OCI-LY1 (cell line): ENCODE data around the gene PARD3.

Source experiments
- EZH2 ChIP-seq: fragments of 200-600 bp; sonication (generic), shearing (Covaris generic); IDR thresholded peaks from 2 replicates; pipeline ENCODE4 v1.8.0; 2017; ENCODE audit warnings: borderline replicate concordance, mixed run types, mild to moderate bottlenecking, antibody characterized with exemption, low read length, moderate library complexity, mixed read lengths
- TF ChIP-seq, protein P1 (sequence below): fragments of 200-600 bp; sonication (generic), shearing (Covaris generic); IDR thresholded peaks from 2 replicates; pipeline ENCODE4 v1.5.1; 2017; ENCODE audit warnings: mild to moderate bottlenecking, antibody characterized with exemption, low read length, moderate library complexity, mixed read lengths

DNA sequence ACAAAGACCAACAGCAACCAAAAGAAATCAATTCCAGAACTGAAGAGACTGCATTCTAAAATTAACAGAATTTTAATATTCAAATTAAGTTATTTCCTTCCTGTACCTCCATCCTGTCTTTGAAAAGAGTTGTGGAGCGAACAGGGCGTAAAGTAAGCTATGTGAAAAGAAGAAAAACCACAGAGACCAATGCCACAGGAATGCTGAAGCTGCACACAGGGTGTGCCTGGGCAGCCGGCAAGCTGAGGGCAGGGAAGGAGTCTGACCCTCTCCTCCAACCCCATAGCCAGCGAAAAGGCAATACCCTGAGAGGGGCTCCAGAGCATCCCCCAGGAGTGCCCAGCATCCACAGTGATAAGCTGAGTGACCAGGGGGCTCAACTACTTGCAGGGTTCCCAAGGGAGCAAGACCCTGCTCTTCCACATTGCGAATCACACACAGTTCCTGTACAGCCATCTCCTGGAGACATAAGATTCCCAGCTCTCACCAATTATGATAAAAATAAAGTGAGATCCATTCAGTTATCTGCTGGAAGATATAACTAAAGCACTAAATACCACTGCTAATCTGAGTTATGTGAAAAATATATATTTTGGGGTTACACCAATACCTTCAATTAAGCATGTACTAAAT, 93.8 kb downstream of the PARD3 start:
- TF ChIP-seq, protein P1, sequence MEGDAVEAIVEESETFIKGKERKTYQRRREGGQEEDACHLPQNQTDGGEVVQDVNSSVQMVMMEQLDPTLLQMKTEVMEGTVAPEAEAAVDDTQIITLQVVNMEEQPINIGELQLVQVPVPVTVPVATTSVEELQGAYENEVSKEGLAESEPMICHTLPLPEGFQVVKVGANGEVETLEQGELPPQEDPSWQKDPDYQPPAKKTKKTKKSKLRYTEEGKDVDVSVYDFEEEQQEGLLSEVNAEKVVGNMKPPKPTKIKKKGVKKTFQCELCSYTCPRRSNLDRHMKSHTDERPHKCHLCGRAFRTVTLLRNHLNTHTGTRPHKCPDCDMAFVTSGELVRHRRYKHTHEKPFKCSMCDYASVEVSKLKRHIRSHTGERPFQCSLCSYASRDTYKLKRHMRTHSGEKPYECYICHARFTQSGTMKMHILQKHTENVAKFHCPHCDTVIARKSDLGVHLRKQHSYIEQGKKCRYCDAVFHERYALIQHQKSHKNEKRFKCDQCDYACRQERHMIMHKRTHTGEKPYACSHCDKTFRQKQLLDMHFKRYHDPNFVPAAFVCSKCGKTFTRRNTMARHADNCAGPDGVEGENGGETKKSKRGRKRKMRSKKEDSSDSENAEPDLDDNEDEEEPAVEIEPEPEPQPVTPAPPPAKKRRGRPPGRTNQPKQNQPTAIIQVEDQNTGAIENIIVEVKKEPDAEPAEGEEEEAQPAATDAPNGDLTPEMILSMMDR: no peak
- no peak for TF ChIP-seq EZH2
